Calu3 (cell line): ENCODE data around the gene PGR. TPM values are rescaled to one million over a fixed set of nuclear protein-coding genes. Genes with fewer than 3 reads are reported as not detected.

Source experiments
- BruUV-seq: library from RNA; stranded (reverse); fragments of 400-500 nt; replicated peaks from 2 replicates; lab custom pipeline; 2021; lab: Mats Ljungman, UMichigan
- CTCF ChIA-PET: fragments of 300-600 bp; sonication (Branson Sonifier 250); formaldehyde crosslinking; loops from one replicate; lab custom pipeline; 2022; ENCODE audit warnings: antibody characterized with exemption; lab: Charles Lee
- DNase-seq: peaks from one replicate; pipeline ENCODE4 v3.0.0; 2022
- H3K27ac Mint-ChIP-seq: one replicate; pipeline ENCODE4 v1.8.0; 2022; ENCODE audit warnings: mixed read lengths; ENCODE audit not compliant: unreplicated experiment
- H3K27me3 Mint-ChIP-seq: one replicate; pipeline ENCODE4 v1.8.0; 2022; ENCODE audit warnings: mixed read lengths; ENCODE audit not compliant: unreplicated experiment
- H3K36me3 Mint-ChIP-seq: one replicate; pipeline ENCODE4 v1.8.0; 2022; ENCODE audit warnings: mild to moderate bottlenecking, moderate library complexity, mixed read lengths; ENCODE audit not compliant: insufficient read depth, unreplicated experiment
- H3K4me1 Mint-ChIP-seq: one replicate; pipeline ENCODE4 v1.8.0; 2022; ENCODE audit warnings: mild to moderate bottlenecking, low read depth, mixed read lengths; ENCODE audit not compliant: unreplicated experiment
- H3K4me3 Mint-ChIP-seq: one replicate; pipeline ENCODE4 v1.8.0; 2022; ENCODE audit warnings: mild to moderate bottlenecking, low read depth, moderate library complexity, mixed read lengths; ENCODE audit not compliant: unreplicated experiment
- H3K9me3 Mint-ChIP-seq: one replicate; pipeline ENCODE4 v1.8.0; 2022; ENCODE audit warnings: low read depth, mixed read lengths; ENCODE audit not compliant: unreplicated experiment
- CTCF ChIP-seq: fragments of 200-600 bp; IDR thresholded peaks from one replicate; pipeline ENCODE4 v1.8.0; 2022; ENCODE audit warnings: antibody characterized with exemption; ENCODE audit not compliant: unreplicated experiment
- intact Hi-C: fragments of 100-400 bp; cut with micrococcal nuclease; formaldehyde crosslinking; loops from one replicate; pipeline ENCODE4 v1.10.0; 2022; ENCODE audit not compliant: unreplicated experiment
- total RNA-seq: library from RNA; stranded (reverse); gene quantifications from 2 replicates; pipeline ENCODE4 v1.2.3, GENCODE V29; 2022

Gene PGR
- total RNA-seq, 1 experiment from 2014 or later = not detected

DNA sequence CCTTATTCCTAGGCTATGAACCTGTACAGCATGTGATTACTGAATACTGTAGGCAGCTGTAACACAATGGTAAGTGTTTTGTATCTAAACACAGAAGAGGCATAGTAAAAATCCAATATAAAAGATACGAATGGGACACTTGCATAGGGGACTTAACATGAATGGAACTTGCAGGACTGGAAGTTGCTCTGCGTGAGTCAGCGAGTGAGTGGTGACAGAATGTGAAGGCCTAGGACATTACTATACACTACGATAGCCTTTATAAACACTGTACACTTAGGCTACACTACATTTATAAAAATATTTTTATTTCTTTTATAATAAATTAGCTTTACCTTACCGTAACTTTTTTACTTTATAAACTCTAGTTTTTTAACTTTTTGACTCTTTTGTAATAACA is 81.1 kb downstream of the PGR start:
- intact Hi-C loops = no loop called here
- BruUV-seq = no TSS peak
- Mint-ChIP-seq H3K27me3 (peaks cover 17% of the 10 kb centered on the region), H3K4me1 (no peaks in the 10 kb centered on the region), H3K27ac (no peak overlapping the region), H3K9me3 (no peaks in the 10 kb centered on the region), H3K4me3 (no peak overlapping the region), H3K36me3 (no peaks in the 10 kb centered on the region)
- no peak for TF ChIP-seq CTCF
- CTCF ChIA-PET = no interaction called here
- no peak for DNase-seq

GRCh38 chr11:101046947-101047346 is 82.7 kb downstream of the PGR start:
- CTCF ChIA-PET = no interaction called here
- intact Hi-C loops = no loop called here
- no peak overlapping the region for H3K4me3 Mint-ChIP-seq
- H3K27me3 Mint-ChIP-seq = peaks cover 3% of the 10 kb centered on the region
- no peaks in the 10 kb centered on the region for H3K4me1 Mint-ChIP-seq
- H3K27ac Mint-ChIP-seq = no peak overlapping the region
- no TSS peak for BruUV-seq
- no peaks in the 10 kb centered on the region for H3K9me3 Mint-ChIP-seq
- no peak for TF ChIP-seq CTCF
- no peaks in the 10 kb centered on the region for H3K36me3 Mint-ChIP-seq
- DNase-seq = no peak

GRCh38 chr11:101045415-101045814 is 84.2 kb downstream of the PGR start:
- intact Hi-C loops = no loop called here
- Mint-ChIP-seq H3K27ac (no peak overlapping the region), H3K36me3 (no peaks in the 10 kb centered on the region)

DNA sequence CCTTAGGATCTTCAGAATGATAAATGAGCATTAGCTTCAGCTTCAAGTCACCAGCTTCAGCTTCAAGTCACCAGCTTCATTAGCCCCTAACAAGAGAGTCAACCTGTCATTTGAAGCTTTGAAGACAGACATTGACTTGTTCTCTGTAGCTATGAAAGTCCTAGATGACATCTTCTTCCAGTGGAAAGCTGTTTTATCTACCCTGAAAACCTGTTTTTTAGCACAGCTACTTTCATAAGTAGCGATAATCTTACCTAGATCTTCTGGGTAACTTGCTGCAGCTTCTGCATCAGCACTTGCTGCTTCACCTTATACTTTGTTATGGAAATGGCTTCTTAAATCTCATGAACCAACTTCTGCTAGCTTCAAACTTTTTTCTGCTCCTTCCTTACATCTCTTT is 85.7 kb downstream of the PGR start:
- no peak overlapping the region for H3K4me3 Mint-ChIP-seq
- intact Hi-C loops = no loop called here
- no peaks in the 10 kb centered on the region for H3K27me3 Mint-ChIP-seq
- H3K27ac Mint-ChIP-seq = no peak overlapping the region
- TF ChIP-seq CTCF = no peak
- H3K36me3 Mint-ChIP-seq = no peaks in the 10 kb centered on the region
- no peaks in the 10 kb centered on the region for H3K9me3 Mint-ChIP-seq
- H3K4me1 Mint-ChIP-seq = no peaks in the 10 kb centered on the region
- no peak for DNase-seq
- BruUV-seq = no TSS peak
- CTCF ChIA-PET = no interaction called here

More at GRCh38 chr11:101045415-101045814, 84.2 kb downstream of the PGR start:
- Mint-ChIP-seq H3K27me3 (no peaks in the 10 kb centered on the region), H3K9me3 (no peaks in the 10 kb centered on the region), H3K4me3 (no peak overlapping the region), H3K4me1 (no peaks in the 10 kb centered on the region)
- no peak for TF ChIP-seq CTCF
- CTCF ChIA-PET = no interaction called here
- DNase-seq = no peak
- BruUV-seq = no TSS peak
